Adrenal gland (tissue), 12 donors: Measurements from ENCODE around the gene CASTOR1. TPM values are rescaled to one million over a fixed set of nuclear protein-coding genes. Genes with fewer than 3 reads are reported as not detected.

Experiments
- DNase-seq, 7 donors: peaks; one replicate each; pipeline ENCODE4 v3.0.0-alpha.2; 2019 to 2020
- H3K27ac ChIP-seq, 5 donors: fragments of 200-600 bp; sonication (generic) in 4 of 5; 1 replicate in 3 of 5; 2 replicates in 2 of 5; pipeline versions ENCODE4 v1.5.1 to v1.8.0; 2016 to 2020; ENCODE audit warnings: mild to moderate bottlenecking in 1 of 5
- H3K27me3 ChIP-seq: fragments of 200-600 bp; 2 replicates; pipeline ENCODE4 v1.8.0; 2021
- H3K36me3 ChIP-seq, 2 donors: fragments of 200-600 bp; replicated peaks in 1 of 2; 1 replicate in 1 of 2; 2 replicates in 1 of 2; pipeline versions ENCODE4 v1.5.1 to v1.8.0; 2018 to 2022
- H3K4me1 ChIP-seq, 2 donors: fragments of 200-600 bp; replicated peaks in 1 of 2; 1 replicate in 1 of 2; 2 replicates in 1 of 2; pipeline versions ENCODE4 v1.5.1 to v1.8.0; 2018 to 2021
- H3K4me3 ChIP-seq, 4 donors: fragments of 200-600 bp; sonication (generic) in 3 of 4; one replicate each; pipeline ENCODE4 v1.5.1; 2016 to 2018
- H3K9me3 ChIP-seq, 3 donors: fragments of 200-600 bp; sonication (generic) in 1 of 3; replicated peaks in 1 of 3; 1 replicate in 2 of 3; 2 replicates in 1 of 3; pipeline versions ENCODE4 v1.5.1 to v1.8.0; 2016 to 2021
- POLR2A ChIP-seq, 2 donors: fragments of 450-650 bp; IDR thresholded peaks; one replicate each; pipeline ENCODE4 v1.6.1; 2017; ENCODE audit warnings: antibody characterized with exemption in 2 of 2, mild to moderate bottlenecking in 2 of 2, moderate library complexity in 1 of 2
- WGBS, 4 donors: extraction: QIAGEN DNeasy Blood & Tissue Kit in 2 of 4; methylation state at CpG; one replicate each; pipeline versions ENCODE4 v1.1.5 to v1.1.7; 2013 to 2017; 5-methylcytosine and 5-hydroxymethylcytosine counted together
- intact Hi-C, 2 donors: fragments of 100-400 bp; cut with DNase I; formaldehyde crosslinking; loops; one replicate each; pipeline versions ENCODE4 v1.14.1 to v1.15.0; 2022 to 2023
- polyA plus RNA-seq, 3 donors: library from polyadenylated mRNA; stranded (reverse); fragments of 200-250 nt in 2 of 3; fragments of 350-450 nt in 1 of 3; fragmentation: Illumina TruSeq in 1 of 3; extraction: RNeasy Lipid Tissue Mini Kit (QIAGEN cat#74804) in 1 of 3; gene quantifications; one replicate each; pipeline ENCODE4 v1.2.3, GENCODE V29; 2013 to 2014
- total RNA-seq, 9 donors: library from RNA; depleted of rRNA in 4 of 9; stranded (reverse); fragments of >200 nt in 4 of 9; fragments of 120-200 nt in 1 of 9; fragmentation: NEBNext Ultra II Directional in 1 of 9; extraction: Animal tissue kit (Norgen Biotek cat#: 25700) in 1 of 9; gene quantifications; one replicate each; pipeline versions ENCODE4 v1.1.0 to v1.2.4, GENCODE V29; 2013 to 2023
- TF ChIP-seq, protein P1 (sequence below), 6 experiments: fragments of 450-650 bp in 4 of 6; fragments of 200-600 bp in 2 of 6; sonication (generic) in 1 of 6; IDR thresholded peaks; 1 replicate in 5 of 6; 2 replicates in 1 of 6; pipeline versions ENCODE4 v1.5.1 to v1.8.0; 2016 to 2021; ENCODE audit warnings: antibody characterized with exemption in 6 of 6, mild to moderate bottlenecking in 2 of 6, moderate library complexity in 1 of 6
- donor health status: healthy with polysubstance abuse.
- donor health status: Bipolar disorder and iron deficiency.
- donor health status: DM: yes; HTN: yes; CAD: no.
- donor health status: DM: no; HTN: no; CAD: no.
- donor health status: DM: no; HTN: no; CAD: no.
- donor health status: DM: yes; HTN: yes; CAD: no.

Gene CASTOR1
- total and polyA plus RNA-seq, 12 donors: 2.4 to 20.1 (median 15.0) TPM

DNA sequence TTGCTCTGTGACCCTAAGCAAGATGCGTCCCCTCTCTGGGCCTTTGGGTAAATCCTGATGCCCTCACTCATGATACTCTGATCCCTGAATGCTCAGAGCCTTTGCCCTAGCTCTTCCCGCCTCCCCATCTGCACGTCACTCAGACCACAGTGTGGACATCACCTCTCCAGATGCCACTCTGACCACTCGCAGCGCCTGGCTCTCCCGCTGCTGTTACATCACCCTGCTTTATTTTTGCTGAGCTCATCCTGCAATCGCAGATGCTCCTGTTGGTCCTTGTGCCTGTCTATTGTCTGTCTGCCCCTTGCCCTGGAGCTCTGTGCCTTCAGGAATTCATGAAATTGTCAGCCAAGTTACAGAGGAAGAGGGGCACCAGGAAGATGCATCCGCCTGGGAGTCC, 28.2 kb downstream of the CASTOR1 start:
- no peak for DNase-seq
- TF ChIP-seq, protein P1, sequence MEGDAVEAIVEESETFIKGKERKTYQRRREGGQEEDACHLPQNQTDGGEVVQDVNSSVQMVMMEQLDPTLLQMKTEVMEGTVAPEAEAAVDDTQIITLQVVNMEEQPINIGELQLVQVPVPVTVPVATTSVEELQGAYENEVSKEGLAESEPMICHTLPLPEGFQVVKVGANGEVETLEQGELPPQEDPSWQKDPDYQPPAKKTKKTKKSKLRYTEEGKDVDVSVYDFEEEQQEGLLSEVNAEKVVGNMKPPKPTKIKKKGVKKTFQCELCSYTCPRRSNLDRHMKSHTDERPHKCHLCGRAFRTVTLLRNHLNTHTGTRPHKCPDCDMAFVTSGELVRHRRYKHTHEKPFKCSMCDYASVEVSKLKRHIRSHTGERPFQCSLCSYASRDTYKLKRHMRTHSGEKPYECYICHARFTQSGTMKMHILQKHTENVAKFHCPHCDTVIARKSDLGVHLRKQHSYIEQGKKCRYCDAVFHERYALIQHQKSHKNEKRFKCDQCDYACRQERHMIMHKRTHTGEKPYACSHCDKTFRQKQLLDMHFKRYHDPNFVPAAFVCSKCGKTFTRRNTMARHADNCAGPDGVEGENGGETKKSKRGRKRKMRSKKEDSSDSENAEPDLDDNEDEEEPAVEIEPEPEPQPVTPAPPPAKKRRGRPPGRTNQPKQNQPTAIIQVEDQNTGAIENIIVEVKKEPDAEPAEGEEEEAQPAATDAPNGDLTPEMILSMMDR (IDR thresholded peaks at IDR 0.05): no peak
- TF ChIP-seq POLR2A (IDR thresholded peaks at IDR 0.05): no peak
- H3K4me3 ChIP-seq: no peak overlapping the region
- intact Hi-C loops: loop anchor here (5.0 kb wide), 2 partner anchors 126 to 221 kb away; partner anchors contain the start of gene RNF215 (in 2 of the 2)
- no peaks in the 10 kb centered on the region for H3K36me3 ChIP-seq
- WGBS, 4 donors: 70 to 83% (median 76%) methylated on average over 7 to 8 of the region's 8 CpGs
- no peaks in the 10 kb centered on the region for H3K9me3 ChIP-seq
- no peak overlapping the region for H3K27ac ChIP-seq
- no peaks in the 10 kb centered on the region for H3K27me3 ChIP-seq
- H3K4me1 ChIP-seq: peaks cover 3 to 16% of the 10 kb centered on the region in 2 donors

DNA sequence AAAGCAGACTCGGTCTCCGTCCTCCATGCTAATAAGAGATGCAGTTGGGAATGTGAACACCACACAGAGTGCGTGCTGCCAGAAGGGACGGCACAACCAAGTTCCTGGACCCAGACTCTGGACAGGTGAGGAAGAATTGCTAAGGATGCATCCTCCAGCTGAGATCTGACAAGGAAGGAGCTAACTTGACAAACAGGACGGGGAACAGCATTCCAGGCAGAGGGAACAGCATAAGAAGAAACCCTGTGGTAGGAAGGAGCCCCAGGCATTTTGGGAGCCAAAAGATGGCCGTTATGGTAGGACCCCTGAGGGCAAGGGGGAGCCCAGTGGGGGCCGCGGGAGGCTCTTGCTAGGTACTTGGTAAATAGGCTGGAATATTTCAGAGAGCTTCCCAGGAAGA, 28.6 kb downstream of the CASTOR1 start:
- intact Hi-C loops: loop anchor here (5.0 kb wide), 2 partner anchors 127 to 222 kb away; partner anchors contain the start of gene RNF215 (in 2 of the 2)
- Histone ChIP-seq H3K36me3 (no peaks in the 10 kb centered on the region), H3K4me1 (peaks cover 7 to 19% of the 10 kb centered on the region in 2 donors), H3K4me3 (no peak overlapping the region), H3K9me3 (no peaks in the 10 kb centered on the region), H3K27me3 (no peaks in the 10 kb centered on the region), H3K27ac (no peak overlapping the region)
- DNase-seq: no peak
- TF ChIP-seq POLR2A (IDR thresholded peaks at IDR 0.05): no peak
- TF ChIP-seq, protein P1 (IDR thresholded peaks at IDR 0.05): no peak
- WGBS, 4 donors: 79 to 91% (median 85%) methylated on average over 5 to 8 of the region's 8 CpGs

DNA sequence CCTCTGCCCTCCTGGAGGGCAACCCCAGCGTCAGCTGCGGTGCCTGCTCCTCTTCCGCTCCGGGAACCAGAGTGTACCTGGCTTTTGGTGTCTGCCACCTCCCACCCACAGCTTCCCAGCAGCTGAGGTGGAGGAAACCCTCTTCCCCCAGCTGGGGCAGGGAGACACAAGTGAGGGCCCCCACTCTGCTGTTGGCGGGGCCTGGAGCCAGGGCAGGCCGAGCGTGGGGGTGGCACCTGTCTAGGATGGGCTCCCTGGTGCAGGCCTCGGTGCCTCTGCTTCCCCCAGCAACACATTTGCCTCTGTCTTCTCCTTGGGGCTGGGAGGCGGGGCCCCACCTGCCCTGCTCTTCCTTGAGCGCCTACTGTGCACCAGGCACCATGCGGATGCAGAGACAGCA, 29.0 kb downstream of the CASTOR1 start:
- no peak overlapping the region for H3K27ac ChIP-seq
- no peak overlapping the region for H3K4me3 ChIP-seq
- peaks cover 8 to 19% of the 10 kb centered on the region in 2 donors for H3K4me1 ChIP-seq
- intact Hi-C loops: loop anchor here (5.0 kb wide), 2 partner anchors 127 to 222 kb away; partner anchors contain the start of gene RNF215 (in 2 of the 2)
- no peaks in the 10 kb centered on the region for H3K36me3 ChIP-seq
- 91 to 95% (median 92%) methylated on average over 4 to 11 of the region's 11 CpGs for WGBS, 4 donors
- TF ChIP-seq, protein P1 (IDR thresholded peaks at IDR 0.05): no peak
- TF ChIP-seq POLR2A (IDR thresholded peaks at IDR 0.05): no peak
- no peaks in the 10 kb centered on the region for H3K27me3 ChIP-seq
- no peaks in the 10 kb centered on the region for H3K9me3 ChIP-seq
- DNase-seq: no peak

DNA sequence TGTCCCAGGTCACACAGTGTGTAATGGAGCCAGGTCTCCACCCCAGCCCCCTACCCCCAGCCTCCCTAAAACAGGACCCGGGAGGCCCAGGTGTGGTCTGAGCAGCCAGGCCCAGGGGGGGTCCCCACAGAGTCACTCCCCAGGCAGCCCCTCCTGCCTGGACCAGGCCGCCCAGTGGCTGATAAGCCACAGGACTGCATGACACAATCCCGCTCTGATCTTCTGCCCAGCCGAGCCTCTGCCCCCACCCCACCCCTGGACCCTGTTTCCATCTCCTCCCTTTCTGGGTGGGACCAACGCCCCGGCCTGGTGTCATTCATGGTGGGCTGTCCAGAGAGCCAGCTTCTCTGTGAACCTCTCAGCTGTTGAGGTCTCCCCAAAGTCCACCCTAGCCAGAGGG, 35.0 kb downstream of the CASTOR1 start:
- Histone ChIP-seq H3K27ac (no peak overlapping the region), H3K36me3 (no peaks in the 10 kb centered on the region), H3K4me1 (peaks cover 8 to 10% of the 10 kb centered on the region in 2 donors), H3K4me3 (no peak overlapping the region), H3K27me3 (no peaks in the 10 kb centered on the region), H3K9me3 (no peaks in the 10 kb centered on the region)
- TF ChIP-seq, protein P1 (IDR thresholded peaks at IDR 0.05): no peak
- TF ChIP-seq POLR2A (IDR thresholded peaks at IDR 0.05): no peak
- intact Hi-C loops: no loop called here
- 69 to 100% (median 81%) methylated on average over 2 to 6 of the region's 6 CpGs for WGBS, 4 donors
- no peak for DNase-seq
